PC-9 (cell line): ENCODE measurements around the gene SND1. TPM values are rescaled to one million over a fixed set of nuclear protein-coding genes. Genes with fewer than 3 reads are reported as not detected.

Experiments used
- BruUV-seq: library from RNA; stranded (reverse); fragments of 400-500 nt; replicated peaks from 2 replicates; lab custom pipeline; 2021; lab: Mats Ljungman, UMichigan
- CTCF ChIA-PET: fragments of 300-600 bp; sonication (Branson Sonifier 250); formaldehyde crosslinking; loops from one replicate; lab custom pipeline; 2022; ENCODE audit warnings: antibody characterized with exemption; lab: Charles Lee
- POLR2A ChIA-PET: fragments of 300-600 bp; sonication (Branson Sonifier 250); formaldehyde crosslinking; loops from one replicate; lab custom pipeline; 2022; ENCODE audit warnings: antibody characterized with exemption; ENCODE audit not compliant: unreplicated experiment; lab: Charles Lee
- DNase-seq, 2 experiments: peaks; one replicate each; pipeline versions ENCODE4 v3.0.0 to v3.0.0-alpha.2; 2015 to 2022; ENCODE audit warnings: mixed read lengths in 1 of 2
- H2AFZ ChIP-seq: fragments of 200-600 bp; sonication (generic); 2 replicates; pipeline ENCODE4 v1.8.1; 2017; ENCODE audit warnings: antibody characterized with exemption
- H3F3A ChIP-seq: fragments of 200-600 bp; sonication (generic); 2 replicates; pipeline ENCODE4 v1.8.1; 2017; ENCODE audit warnings: antibody characterized with exemption, mild to moderate bottlenecking, low read depth; ENCODE audit not compliant: insufficient read depth
- H3K27ac ChIP-seq: fragments of 200-600 bp; sonication (generic); 2 replicates; pipeline ENCODE4 v1.6.1; 2016; ENCODE audit warnings: mixed run types
- H3K27me3 ChIP-seq: fragments of 200-600 bp; sonication (generic); 2 replicates; pipeline ENCODE4 v1.6.1; 2016; ENCODE audit warnings: low read depth, mixed run types; ENCODE audit not compliant: insufficient read depth
- H3K36me3 ChIP-seq: fragments of 200-600 bp; sonication (generic); 2 replicates; pipeline ENCODE4 v1.6.1; 2016; ENCODE audit warnings: low read depth, mixed run types
- H3K4me1 ChIP-seq: fragments of 200-600 bp; sonication (generic); replicated peaks from 2 replicates; pipeline ENCODE4 v1.6.1; 2016; ENCODE audit warnings: mixed run types; ENCODE audit not compliant: insufficient read depth
- H3K4me2 ChIP-seq: fragments of 200-600 bp; sonication (generic); 2 replicates; pipeline ENCODE4 v1.6.1; 2017; ENCODE audit warnings: mixed run types
- H3K4me3 ChIP-seq: fragments of 200-600 bp; sonication (generic); 2 replicates; pipeline ENCODE4 v1.6.1; 2016; ENCODE audit warnings: mixed run types
- H3K79me2 ChIP-seq: fragments of 200-600 bp; sonication (generic); 2 replicates; pipeline ENCODE4 v1.6.1; 2017; ENCODE audit warnings: low read depth, mixed run types
- H3K9me2 ChIP-seq: fragments of 200-600 bp; sonication (generic); 2 replicates; pipeline ENCODE4 v1.8.1; 2017; ENCODE audit warnings: mild to moderate bottlenecking; ENCODE audit not compliant: insufficient read depth
- H3K9me3 ChIP-seq: fragments of 200-600 bp; sonication (generic); 2 replicates; pipeline ENCODE4 v1.8.1; 2016; ENCODE audit warnings: low read depth; ENCODE audit not compliant: insufficient read depth
- H4K20me1 ChIP-seq: fragments of 200-600 bp; sonication (generic); 2 replicates; pipeline ENCODE4 v1.8.1; 2017; ENCODE audit not compliant: insufficient read depth
- EZH2 ChIP-seq: fragments of 200-600 bp; sonication (generic); IDR thresholded peaks from 2 replicates; pipeline ENCODE4 v1.8.0; 2017; ENCODE audit warnings: antibody characterized with exemption, low read depth
- intact Hi-C: fragments of 100-400 bp; cut with micrococcal nuclease; formaldehyde crosslinking; loops from one replicate; pipeline ENCODE4 v1.10.0; 2022; ENCODE audit not compliant: unreplicated experiment
- total RNA-seq: library from RNA; stranded (reverse); gene quantifications from 2 replicates; pipeline ENCODE4 v1.2.3, GENCODE V29; 2021
- TF ChIP-seq, protein P1 (sequence below): fragments of 200-600 bp; sonication (generic); conservative IDR thresholded peaks from 2 replicates; pipeline ENCODE4 v1.6.1; 2017; ENCODE audit warnings: mixed run types, antibody characterized with exemption, mild to moderate bottlenecking, moderate library complexity

The SND1 gene
- total RNA-seq, 1 experiment from 2014 or later, result 273 TPM

GRCh38 chr7:128040205-128040604 is 388.2 kb downstream of the SND1 start:
- no peaks in the 10 kb centered on the region for H3K27me3 ChIP-seq
- POLR2A ChIA-PET, result interaction anchor here (0.6 to 0.7 kb wide), 2 partner anchors 11 to 259 kb away, joined by 4 to 7 read pairs; no protein-coding TSS in a partner anchor
- intact Hi-C loops, result no loop called here

GRCh38 chr7:128041203-128041602 is 389.2 kb downstream of the SND1 start:
- no peaks in the 10 kb centered on the region for H3K9me3 ChIP-seq
- no peak overlapping the region for H3K27ac ChIP-seq
- CTCF ChIA-PET, result interaction anchor here (0.8 kb wide), 1 partner anchor 15 kb away, joined by 4 read pairs; no protein-coding TSS in a partner anchor
- H3K4me3 ChIP-seq, result no peak overlapping the region
- H2AFZ ChIP-seq, result no peak overlapping the region
- H3K79me2 ChIP-seq, result no peaks in the 10 kb centered on the region
- DNase-seq, result peak in 1 of 2 experiments; percentile 50
- no peaks in the 10 kb centered on the region for H3F3A ChIP-seq
- no peaks in the 10 kb centered on the region for H3K4me1 ChIP-seq
- TF ChIP-seq, protein P1, sequence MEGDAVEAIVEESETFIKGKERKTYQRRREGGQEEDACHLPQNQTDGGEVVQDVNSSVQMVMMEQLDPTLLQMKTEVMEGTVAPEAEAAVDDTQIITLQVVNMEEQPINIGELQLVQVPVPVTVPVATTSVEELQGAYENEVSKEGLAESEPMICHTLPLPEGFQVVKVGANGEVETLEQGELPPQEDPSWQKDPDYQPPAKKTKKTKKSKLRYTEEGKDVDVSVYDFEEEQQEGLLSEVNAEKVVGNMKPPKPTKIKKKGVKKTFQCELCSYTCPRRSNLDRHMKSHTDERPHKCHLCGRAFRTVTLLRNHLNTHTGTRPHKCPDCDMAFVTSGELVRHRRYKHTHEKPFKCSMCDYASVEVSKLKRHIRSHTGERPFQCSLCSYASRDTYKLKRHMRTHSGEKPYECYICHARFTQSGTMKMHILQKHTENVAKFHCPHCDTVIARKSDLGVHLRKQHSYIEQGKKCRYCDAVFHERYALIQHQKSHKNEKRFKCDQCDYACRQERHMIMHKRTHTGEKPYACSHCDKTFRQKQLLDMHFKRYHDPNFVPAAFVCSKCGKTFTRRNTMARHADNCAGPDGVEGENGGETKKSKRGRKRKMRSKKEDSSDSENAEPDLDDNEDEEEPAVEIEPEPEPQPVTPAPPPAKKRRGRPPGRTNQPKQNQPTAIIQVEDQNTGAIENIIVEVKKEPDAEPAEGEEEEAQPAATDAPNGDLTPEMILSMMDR, result no peak
- no peak for TF ChIP-seq EZH2
- no TSS peak for BruUV-seq
- intact Hi-C loops, result no loop called here
- POLR2A ChIA-PET, result interaction anchor here (0.6 kb wide), 1 partner anchor 57 kb away, joined by 4 read pairs; no protein-coding TSS in a partner anchor
- no peaks in the 10 kb centered on the region for H4K20me1 ChIP-seq
- H3K36me3 ChIP-seq, result no peaks in the 10 kb centered on the region
- no peaks in the 10 kb centered on the region for H3K9me2 ChIP-seq
- no peaks in the 10 kb centered on the region for H3K27me3 ChIP-seq
- H3K4me2 ChIP-seq, result no peak overlapping the region

More at GRCh38 chr7:128040205-128040604, 388.2 kb downstream of the SND1 start:
- no TSS peak for BruUV-seq
- no peaks in the 10 kb centered on the region for H3K36me3 ChIP-seq
- no peaks in the 10 kb centered on the region for H3F3A ChIP-seq
- no peaks in the 10 kb centered on the region for H3K9me2 ChIP-seq
- no peaks in the 10 kb centered on the region for H4K20me1 ChIP-seq
- CTCF ChIA-PET, result interaction anchor here (0.8 kb wide), 1 partner anchor 46 kb away, joined by 3 read pairs; no protein-coding TSS in a partner anchor
- H3K27ac ChIP-seq, result no peak overlapping the region
- no peak overlapping the region for H3K4me3 ChIP-seq
- no peak for DNase-seq
- no peaks in the 10 kb centered on the region for H3K79me2 ChIP-seq
- H3K4me2 ChIP-seq, result no peak overlapping the region
- no peak for TF ChIP-seq EZH2
- TF ChIP-seq, protein P1, result no peak
- no peaks in the 10 kb centered on the region for H3K9me3 ChIP-seq
- no peak overlapping the region for H2AFZ ChIP-seq
- no peaks in the 10 kb centered on the region for H3K4me1 ChIP-seq

DNA sequence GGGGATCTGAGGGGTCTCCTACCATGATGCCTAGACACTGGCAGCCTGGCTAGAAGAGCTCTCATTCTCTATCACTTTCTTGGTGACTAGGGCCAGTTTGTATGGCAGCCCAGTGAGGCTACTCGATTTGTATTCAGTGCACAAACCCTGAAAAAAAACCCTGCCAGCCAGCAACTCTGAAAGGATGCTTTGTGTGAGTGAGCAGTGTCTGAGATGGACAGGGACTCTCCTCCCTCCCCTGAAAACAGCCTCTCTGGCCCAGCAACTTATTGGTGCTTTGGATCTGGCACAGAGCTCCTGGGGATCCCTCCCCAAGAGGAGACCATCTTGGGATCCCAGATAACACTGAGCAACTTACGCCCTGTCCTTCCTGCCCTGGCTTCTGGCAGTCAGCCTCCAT is 390.0 kb downstream of the SND1 start:
- Histone ChIP-seq H3K9me2 (no peaks in the 10 kb centered on the region), H4K20me1 (no peaks in the 10 kb centered on the region)
- CTCF ChIA-PET, result no interaction called here

More for the DNA sequence above, 390.0 kb downstream of the SND1 start:
- POLR2A ChIA-PET, result no interaction called here
- H3K4me1 ChIP-seq, result no peaks in the 10 kb centered on the region
- no peaks in the 10 kb centered on the region for H3K9me3 ChIP-seq
- H3K79me2 ChIP-seq, result no peaks in the 10 kb centered on the region
- TF ChIP-seq, protein P1, result no peak
- no peak for TF ChIP-seq EZH2
- DNase-seq, result no peak
- H3K4me3 ChIP-seq, result no peak overlapping the region
- no peak overlapping the region for H2AFZ ChIP-seq
- BruUV-seq, result no TSS peak
- no peak overlapping the region for H3K27ac ChIP-seq
- no peaks in the 10 kb centered on the region for H3K27me3 ChIP-seq
- no peak overlapping the region for H3K4me2 ChIP-seq
- intact Hi-C loops, result no loop called here
- H3K36me3 ChIP-seq, result no peaks in the 10 kb centered on the region
- no peaks in the 10 kb centered on the region for H3F3A ChIP-seq
